GM12875 (cell line): ENCODE measurements around the gene PKP2.
A peak's percentile ranks its signal among the peaks of the same experiment; 100 is the strongest.

Experiments
- H3K4me3 ChIP-seq: one replicate; pipeline ENCODE4 v1.5.1; 2011; ENCODE audit warnings: low read depth, low read length, control low read depth
- CTCF ChIP-seq: IDR thresholded peaks from 2 replicates; pipeline ENCODE4 v1.5.1; 2011; ENCODE audit warnings: low read depth, mild to moderate bottlenecking, control low read depth, inconsistent platforms, low read length, moderate library complexity, borderline replicate concordance; ENCODE audit not compliant: insufficient read depth

The PKP2 gene

GRCh38 chr12:32761716-32762115 is 134.9 kb downstream of the PKP2 start:
- H3K4me3 ChIP-seq, result no peak overlapping the region
- no peak for TF ChIP-seq CTCF

GRCh38 chr12:32757157-32757556 is 139.4 kb downstream of the PKP2 start:
- no peak for TF ChIP-seq CTCF
- no peak overlapping the region for H3K4me3 ChIP-seq

DNA sequence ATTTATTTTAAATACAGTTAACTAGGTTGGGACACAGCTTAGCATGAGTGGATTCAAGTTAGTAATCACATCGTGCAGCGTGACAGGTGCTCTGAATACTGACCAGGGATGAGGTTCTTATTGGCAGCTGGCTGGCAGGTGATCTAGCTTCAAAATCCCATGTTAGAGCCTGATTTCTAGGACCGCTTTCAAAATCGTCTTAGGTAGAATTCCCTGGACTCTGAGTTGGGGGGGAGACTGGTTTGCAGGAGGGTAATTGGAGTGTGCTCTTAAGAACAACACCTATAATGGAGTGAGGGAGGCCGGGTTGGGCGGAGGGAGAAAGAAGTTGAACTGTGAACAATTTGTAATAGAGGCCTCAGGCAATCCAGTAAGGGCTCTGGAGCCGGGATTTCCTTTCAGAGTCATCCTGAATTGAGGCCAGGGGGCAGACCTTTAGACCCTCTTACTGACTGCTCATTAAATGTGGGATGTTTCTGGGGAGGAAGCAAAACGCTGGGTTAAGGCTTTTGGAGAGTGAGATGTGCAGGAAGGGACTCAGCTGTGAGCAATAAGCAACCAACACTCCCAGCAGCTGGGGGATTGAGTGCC is 140.0 kb downstream of the PKP2 start:
- TF ChIP-seq CTCF, result no peak
- no peak overlapping the region for H3K4me3 ChIP-seq

DNA sequence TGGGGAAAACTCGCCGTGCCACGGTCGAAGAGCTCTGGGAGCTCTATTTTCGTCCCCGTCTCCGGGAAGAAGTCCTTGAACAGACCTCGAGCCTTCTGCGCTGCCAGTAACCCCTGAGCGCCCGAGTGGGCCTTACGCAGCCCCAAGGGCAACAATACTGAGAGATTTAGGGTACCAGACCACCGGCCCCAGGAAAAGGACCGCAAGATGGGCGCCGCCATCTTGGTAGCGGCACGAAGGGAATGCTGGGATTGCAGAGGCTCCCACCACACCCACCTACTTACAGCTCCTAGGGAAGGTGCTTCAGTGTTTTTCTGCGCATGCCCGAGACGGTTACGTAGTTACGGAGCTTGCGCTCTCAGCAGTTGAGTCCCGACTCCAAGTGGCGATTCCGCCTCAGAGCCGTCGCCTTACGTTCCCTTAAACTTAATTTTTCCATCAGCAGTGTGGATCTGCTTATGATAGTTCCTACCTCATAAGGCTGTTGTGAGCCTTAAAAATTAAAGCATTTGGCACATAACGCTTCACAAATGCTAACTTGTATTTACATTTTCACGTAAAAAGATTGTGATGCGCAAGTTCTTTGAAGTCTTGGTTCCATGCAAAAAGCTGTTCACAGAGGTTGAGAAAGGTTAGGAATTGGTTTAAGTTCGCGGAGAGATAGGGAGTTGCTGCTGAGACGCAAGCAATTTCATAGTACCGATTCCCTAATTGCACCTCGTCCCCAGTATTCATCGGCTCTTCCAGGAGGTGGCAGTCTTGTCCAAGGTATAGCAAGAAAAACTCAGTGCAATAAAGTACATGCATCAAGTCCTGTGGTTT is 140.7 kb downstream of the PKP2 start, which contains the start of gene YARS2:
TSS of gene YARS2 (minus strand) at position 244 of the 822 bp plus-strand sequence. CDS start at position 221, 23 bp downstream.
- TF ChIP-seq CTCF, result peak; percentile 63
- peak within 1 kb of the TSS; percentile 87 for H3K4me3 ChIP-seq

- peak overlapping the region; percentile 87 for H3K4me3 ChIP-seq
- TF ChIP-seq CTCF, result peak; percentile 97
These were observed 141.4 kb downstream of the PKP2 start for GRCh38 chr12:32755051-32755653.

GRCh38 chr12:32754111-32754510 is 142.5 kb downstream of the PKP2 start:
- TF ChIP-seq CTCF, result no peak
- H3K4me3 ChIP-seq, result peak overlapping the region; percentile 87
